Measurements from ENCODE around the gene MYLK4. TPM values are rescaled to one million over a fixed set of nuclear protein-coding genes. Genes with fewer than 3 reads are reported as not detected.
"Not testable (repeated sequence)": the region's sequence is repeated elsewhere in the genome, so short reads cannot be mapped to it uniquely, and the experiment has no call there.

Gene MYLK4
- polyA plus RNA-seq, 4 donors = 1.0 to 1.8 (median 1.5) TPM

- DNase-seq (ENCODE audit: low read depth in 4 of 4, low spot score in 2 of 4) = no peak
These were observed 29.5 kb upstream of the MYLK4 start for GRCh38 chr6:2780102-2780737.

- no peak for DNase-seq (ENCODE audit: low read depth in 4 of 4, low spot score in 2 of 4)
These were observed 26.5 kb upstream of the MYLK4 start for GRCh38 chr6:2777249-2777648.

- no peak for DNase-seq (ENCODE audit: low read depth in 4 of 4, low spot score in 2 of 4)
These were observed 24.3 kb upstream of the MYLK4 start for GRCh38 chr6:2775003-2775402.

GRCh38 chr6:2773449-2773848 lies 22.7 kb upstream of the MYLK4 start:
- no peak for DNase-seq (ENCODE audit: low read depth in 4 of 4, low spot score in 2 of 4)

GRCh38 chr6:2772840-2773239 lies 22.1 kb upstream of the MYLK4 start:
- DNase-seq (ENCODE audit: low read depth in 4 of 4, low spot score in 2 of 4) = no peak

GRCh38 chr6:2771079-2771478 lies 20.4 kb upstream of the MYLK4 start:
- no peak for DNase-seq (ENCODE audit: low read depth in 4 of 4, low spot score in 2 of 4)

GRCh38 chr6:2770171-2770570 lies 19.4 kb upstream of the MYLK4 start:
- no peak for DNase-seq (ENCODE audit: low read depth in 4 of 4, low spot score in 2 of 4)

GRCh38 chr6:2768696-2769095 lies 18.0 kb upstream of the MYLK4 start:
- DNase-seq (ENCODE audit: low read depth in 4 of 4, low spot score in 2 of 4) = no peak

GRCh38 chr6:2767657-2768524 lies 17.2 kb upstream of the MYLK4 start:
- DNase-seq (ENCODE audit: low read depth in 4 of 4, low spot score in 2 of 4) = no peak

- no peak for DNase-seq (ENCODE audit: low read depth in 4 of 4, low spot score in 2 of 4)
These were observed 16.3 kb upstream of the MYLK4 start for GRCh38 chr6:2766767-2767656.

GRCh38 chr6:2765896-2766766 lies 15.4 kb upstream of the MYLK4 start:
- DNase-seq (ENCODE audit: low read depth in 4 of 4, low spot score in 2 of 4) = no peak

- peak; percentile 88 to 97 (median 96) for DNase-seq (ENCODE audit: low read depth in 4 of 4, low spot score in 2 of 4)
These were observed 14.6 kb upstream of the MYLK4 start, which contains the start of gene WRNIP1 for GRCh38 chr6:2765166-2765895. WRNIP1 (plus strand) TSS chr6:2765393; CDS start chr6:2765623, 230 bp downstream.

GRCh38 chr6:2764610-2765165 lies 14.0 kb upstream of the MYLK4 start:
- no peak for DNase-seq (ENCODE audit: low read depth in 4 of 4, low spot score in 2 of 4)

GRCh38 chr6:2763876-2764540 lies 13.3 kb upstream of the MYLK4 start:
- DNase-seq (ENCODE audit: low read depth in 4 of 4, low spot score in 2 of 4) = no peak

GRCh38 chr6:2763345-2763841 lies 12.7 kb upstream of the MYLK4 start:
- DNase-seq (ENCODE audit: low read depth in 4 of 4, low spot score in 2 of 4) = no peak

GRCh38 chr6:2762868-2763267 lies 12.1 kb upstream of the MYLK4 start:
- DNase-seq (ENCODE audit: low read depth in 4 of 4, low spot score in 2 of 4) = not testable (repeated sequence)

- DNase-seq (ENCODE audit: low read depth in 4 of 4, low spot score in 2 of 4) = no peak
These were observed 10.4 kb upstream of the MYLK4 start for GRCh38 chr6:2760882-2761842.

Data from left renal cortex interstitium (tissue), 4 donors.